ENCODE results near the gene TRIB2. TPM values are rescaled to one million over a fixed set of nuclear protein-coding genes. Genes with fewer than 3 reads are reported as not detected.
"Not testable (repeated sequence)": the region's sequence is repeated elsewhere in the genome, so short reads cannot be mapped to it uniquely, and the experiment has no call there.

Gene TRIB2
- polyA plus RNA-seq (2012; ENCODE audit: missing spikeins): 2.2 TPM

DNA sequence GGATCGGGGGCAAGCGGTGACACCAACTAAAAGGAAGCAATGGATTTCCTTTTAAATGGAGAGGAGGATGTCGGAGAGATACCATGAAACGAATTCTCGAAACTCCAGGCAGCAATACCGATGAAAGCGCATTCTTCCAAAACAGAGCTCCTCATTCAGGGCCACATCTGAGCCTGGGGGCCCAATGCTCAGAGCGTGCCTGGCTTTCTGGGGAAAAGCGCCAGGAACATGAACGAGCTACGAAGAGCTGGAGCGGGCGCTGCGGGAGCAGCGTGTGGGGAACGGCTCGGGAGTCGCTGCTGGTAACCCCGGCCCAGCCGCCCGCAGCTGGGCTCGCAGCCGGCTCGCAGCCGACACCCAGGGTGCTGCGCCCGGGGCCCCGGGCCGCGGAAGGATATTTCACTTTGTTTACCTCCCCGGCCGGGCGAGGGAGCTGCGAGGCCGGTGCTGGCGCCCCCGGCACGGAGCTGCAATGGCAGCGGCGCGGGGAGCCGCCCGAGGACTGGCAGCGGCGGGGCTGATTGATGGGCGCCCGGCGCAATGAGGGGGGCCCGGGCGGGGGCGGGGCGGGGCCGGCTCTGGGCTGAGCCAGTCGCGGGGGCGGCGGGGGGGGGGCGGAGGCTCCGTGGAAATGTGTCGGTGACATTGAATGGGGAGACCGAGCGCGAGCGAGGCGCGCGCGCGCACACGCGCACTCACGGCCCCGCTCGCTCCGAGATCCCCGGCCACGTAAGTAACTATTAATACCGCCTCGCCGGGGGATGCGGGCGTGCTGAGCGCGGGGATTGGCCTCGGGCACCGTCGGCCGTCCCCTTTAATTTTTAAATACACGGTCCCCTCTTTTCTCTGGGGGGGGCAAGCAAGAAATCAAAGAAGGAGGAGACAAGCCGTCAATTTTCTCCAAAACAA, at the start of gene TRIB2:
TSS of gene TRIB2 (plus strand) at position 655 of the 909 bp plus-strand sequence. CDS start 1,372 bp downstream, outside the sequence.
- FAIRE-seq (no peak), DNase-seq (ENCODE audit: insufficient read length) (peak; percentile 72)
- TF ChIP-seq POLR2A (IDR thresholded peaks at IDR 0.05; ENCODE audit: low read depth, low read length): no peak
- no peak for TF ChIP-seq TAF1 (IDR thresholded peaks at IDR 0.05; ENCODE audit: borderline replicate concordance, low read depth, low read length)
- TF ChIP-seq POLR2AphosphoS5 (IDR thresholded peaks at IDR 0.05; ENCODE audit: low read depth, low read length): no peak

DNA sequence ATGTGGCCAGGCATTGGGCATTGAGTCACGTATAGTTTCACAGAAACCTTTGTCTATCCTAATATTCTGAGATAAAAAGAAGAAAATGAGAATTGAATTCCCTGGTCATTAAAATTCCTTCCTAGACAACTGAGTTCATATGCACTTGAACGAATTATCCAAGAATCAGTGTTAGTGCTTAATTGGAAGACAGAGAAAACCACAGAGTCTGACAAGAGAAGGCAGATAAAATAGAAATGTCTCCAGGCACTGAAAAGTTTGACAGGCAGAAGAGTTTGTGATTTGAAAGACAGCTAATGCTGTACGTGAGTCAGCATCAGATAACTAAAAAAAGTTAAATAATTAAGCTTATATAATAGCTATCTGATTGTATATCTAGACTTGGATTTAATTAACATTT, 47.7 kb upstream of the TRIB2 start:
- DNase-seq (ENCODE audit: insufficient read length) (no peak), FAIRE-seq (no peak)
- TF ChIP-seq POLR2A (IDR thresholded peaks at IDR 0.05; ENCODE audit: low read depth, low read length) (no peak), POLR2AphosphoS5 (IDR thresholded peaks at IDR 0.05; ENCODE audit: low read depth, low read length) (no peak), TAF1 (IDR thresholded peaks at IDR 0.05; ENCODE audit: borderline replicate concordance, low read depth, low read length) (no peak)

GRCh38 chr2:12672711-12673315, 43.9 kb upstream of the TRIB2 start:
- FAIRE-seq (no peak), DNase-seq (ENCODE audit: insufficient read length) (no peak)
- TF ChIP-seq POLR2AphosphoS5 (IDR thresholded peaks at IDR 0.05; ENCODE audit: low read depth, low read length) (no peak), POLR2A (IDR thresholded peaks at IDR 0.05; ENCODE audit: low read depth, low read length) (no peak), TAF1 (IDR thresholded peaks at IDR 0.05; ENCODE audit: borderline replicate concordance, low read depth, low read length) (no peak)

DNA sequence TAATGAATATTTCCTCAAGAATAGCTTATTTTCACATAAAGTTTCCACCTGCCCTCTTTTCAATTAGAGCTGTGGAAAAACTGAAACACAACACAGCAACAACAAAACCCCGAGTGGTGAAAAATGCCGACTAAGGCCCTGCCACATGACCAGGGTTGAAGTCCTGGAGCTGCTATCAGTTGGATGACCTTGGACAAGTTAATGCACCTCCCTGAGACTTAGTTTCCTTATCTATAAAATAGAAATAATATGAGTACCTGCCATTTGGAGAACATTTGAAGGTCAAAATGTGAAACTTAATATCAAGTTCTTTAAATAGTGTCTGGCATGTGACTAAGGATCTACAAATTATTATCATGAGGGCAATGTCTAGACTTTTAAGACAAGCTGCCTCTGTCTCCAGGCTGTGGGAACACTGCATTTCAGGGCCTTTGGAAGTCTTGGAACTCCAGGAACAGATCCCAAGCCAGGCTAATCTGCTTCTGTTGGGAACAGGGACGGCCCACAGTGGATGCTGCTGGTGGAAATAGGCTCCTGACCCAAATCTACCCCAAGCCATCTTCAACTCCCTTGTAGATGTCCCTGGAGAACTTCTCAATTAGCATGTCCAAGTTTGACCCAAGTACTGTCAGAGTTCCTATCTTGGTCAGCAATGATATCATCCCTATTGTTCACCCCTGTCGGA, 42.0 kb upstream of the TRIB2 start:
- DNase-seq (ENCODE audit: insufficient read length): no peak
- TF ChIP-seq TAF1 (IDR thresholded peaks at IDR 0.05; ENCODE audit: borderline replicate concordance, low read depth, low read length) (no peak), POLR2AphosphoS5 (IDR thresholded peaks at IDR 0.05; ENCODE audit: low read depth, low read length) (no peak), POLR2A (IDR thresholded peaks at IDR 0.05; ENCODE audit: low read depth, low read length) (no peak)
- FAIRE-seq: no peak

DNA sequence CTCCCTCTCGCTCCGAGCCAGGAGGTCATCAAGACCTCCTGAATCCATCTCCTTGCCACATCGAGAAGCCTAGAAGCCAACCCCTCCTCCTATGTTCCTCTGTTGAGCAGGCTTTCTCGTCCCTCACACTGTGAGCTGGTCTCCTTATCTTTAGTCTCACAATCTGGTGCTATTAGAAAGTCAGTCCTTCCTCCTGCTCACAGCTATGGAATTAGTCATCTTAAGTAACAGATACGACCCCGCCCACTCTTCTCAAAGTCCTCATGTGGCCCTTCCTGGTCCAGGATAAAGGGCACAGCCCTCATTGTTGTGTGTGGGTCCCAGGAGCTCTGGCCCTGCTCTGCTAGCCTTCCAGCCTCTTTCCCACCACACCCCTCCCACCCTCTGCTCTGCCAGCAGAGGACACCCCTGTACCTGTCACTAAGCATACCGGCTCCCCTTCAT, 41.4 kb upstream of the TRIB2 start:
- TF ChIP-seq TAF1 (IDR thresholded peaks at IDR 0.05; ENCODE audit: borderline replicate concordance, low read depth, low read length) (no peak), POLR2A (IDR thresholded peaks at IDR 0.05; ENCODE audit: low read depth, low read length) (no peak), POLR2AphosphoS5 (IDR thresholded peaks at IDR 0.05; ENCODE audit: low read depth, low read length) (no peak)
- no peak for DNase-seq (ENCODE audit: insufficient read length)
- FAIRE-seq: no peak

GRCh38 chr2:12675801-12676200, 40.9 kb upstream of the TRIB2 start:
- TF ChIP-seq TAF1 (IDR thresholded peaks at IDR 0.05; ENCODE audit: borderline replicate concordance, low read depth, low read length) (no peak), POLR2A (IDR thresholded peaks at IDR 0.05; ENCODE audit: low read depth, low read length) (no peak), POLR2AphosphoS5 (IDR thresholded peaks at IDR 0.05; ENCODE audit: low read depth, low read length) (no peak)
- FAIRE-seq (no peak), DNase-seq (ENCODE audit: insufficient read length) (no peak)

- FAIRE-seq: no peak
- DNase-seq (ENCODE audit: insufficient read length): no peak
- no peak for TF ChIP-seq TAF1 (IDR thresholded peaks at IDR 0.05; ENCODE audit: borderline replicate concordance, low read depth, low read length)
- no peak for TF ChIP-seq POLR2AphosphoS5 (IDR thresholded peaks at IDR 0.05; ENCODE audit: low read depth, low read length)
- TF ChIP-seq POLR2A (IDR thresholded peaks at IDR 0.05; ENCODE audit: low read depth, low read length): no peak
These were observed 40.0 kb upstream of the TRIB2 start for GRCh38 chr2:12676771-12677170.

- TF ChIP-seq TAF1 (IDR thresholded peaks at IDR 0.05; ENCODE audit: borderline replicate concordance, low read depth, low read length): no peak
- no peak for TF ChIP-seq POLR2A (IDR thresholded peaks at IDR 0.05; ENCODE audit: low read depth, low read length)
- TF ChIP-seq POLR2AphosphoS5 (IDR thresholded peaks at IDR 0.05; ENCODE audit: low read depth, low read length): no peak
- FAIRE-seq: no peak
- no peak for DNase-seq (ENCODE audit: insufficient read length)
These were observed 38.5 kb upstream of the TRIB2 start for GRCh38 chr2:12678186-12678585.

- FAIRE-seq: no peak
- DNase-seq (ENCODE audit: insufficient read length): no peak
- TF ChIP-seq POLR2A (IDR thresholded peaks at IDR 0.05; ENCODE audit: low read depth, low read length): no peak
- TF ChIP-seq POLR2AphosphoS5 (IDR thresholded peaks at IDR 0.05; ENCODE audit: low read depth, low read length): no peak
- TF ChIP-seq TAF1 (IDR thresholded peaks at IDR 0.05; ENCODE audit: borderline replicate concordance, low read depth, low read length): no peak
These were observed 37.1 kb upstream of the TRIB2 start for GRCh38 chr2:12679550-12680072.

GRCh38 chr2:12680115-12680514, 36.6 kb upstream of the TRIB2 start:
- not testable (repeated sequence) for FAIRE-seq; DNase-seq (ENCODE audit: insufficient read length)

DNA sequence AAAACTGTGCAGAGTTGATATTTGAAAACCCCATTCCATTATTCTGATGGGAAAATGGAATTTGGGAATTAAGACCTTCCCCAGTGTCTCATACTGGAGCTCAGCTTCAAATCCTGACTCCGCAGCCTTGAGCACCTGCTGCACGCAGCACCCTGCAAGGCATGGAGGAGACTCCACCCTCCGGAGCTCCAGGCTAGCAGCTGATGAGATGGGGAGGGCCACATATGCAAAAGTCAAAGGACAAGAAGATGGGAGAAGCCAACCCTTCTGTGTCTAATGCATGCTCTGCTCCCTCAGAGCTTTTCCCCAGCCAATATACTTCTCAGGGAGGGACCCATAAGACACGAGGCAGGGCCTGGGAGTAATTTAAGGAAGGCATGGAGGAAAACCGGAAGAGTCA, 34.7 kb upstream of the TRIB2 start:
- FAIRE-seq (no peak), DNase-seq (ENCODE audit: insufficient read length) (no peak)
- TF ChIP-seq TAF1 (IDR thresholded peaks at IDR 0.05; ENCODE audit: borderline replicate concordance, low read depth, low read length) (no peak), POLR2A (IDR thresholded peaks at IDR 0.05; ENCODE audit: low read depth, low read length) (no peak), POLR2AphosphoS5 (IDR thresholded peaks at IDR 0.05; ENCODE audit: low read depth, low read length) (no peak)

Data from GM12892 (cell line).